SK-N-SH treated with all-trans-retinoic acid at 6 μM for 48 hours (cell line): ENCODE results near the gene RPRD1A.
"Not testable (repeated sequence)": the region's sequence is repeated elsewhere in the genome, so short reads cannot be mapped to it uniquely, and the experiment has no call there.

Source experiments
- ATAC-seq: fragments of 200-7000 bp; cut with Tn5 transposase; 3 replicates; pipeline ENCODE4 v1.9.1; 2020; ENCODE audit warnings: mild to moderate bottlenecking, moderate library complexity
- ARNTL ChIP-seq: fragments of 450-650 bp; formaldehyde crosslinking; IDR thresholded peaks from 2 replicates; pipeline ENCODE4 v1.5.0; 2020; ENCODE audit warnings: low read depth, mild to moderate bottlenecking, moderate library complexity, borderline replicate concordance
- BACH2 ChIP-seq: fragments of 250-450 bp; sonication (Bioruptor Pico); IDR thresholded peaks from 2 replicates; pipeline ENCODE4 v1.9.0; 2021; ENCODE audit warnings: mild to moderate bottlenecking, borderline replicate concordance
- CREB5 ChIP-seq: fragments of 250-450 bp; sonication (Bioruptor Pico); IDR thresholded peaks from 2 replicates; pipeline ENCODE4 v1.5.1; 2020; ENCODE audit warnings: low read depth, mild to moderate bottlenecking, moderate library complexity
- CSDC2 ChIP-seq: fragments of 250-450 bp; sonication (Bioruptor Pico); IDR thresholded peaks from 2 replicates; pipeline ENCODE4 v1.5.0; 2020; ENCODE audit warnings: mild to moderate bottlenecking, moderate library complexity
- CSRNP3 ChIP-seq: fragments of 250-450 bp; sonication (Bioruptor Pico); IDR thresholded peaks from 2 replicates; pipeline ENCODE4 v1.5.1; 2021; ENCODE audit warnings: mild to moderate bottlenecking, moderate library complexity
- GLIS3 ChIP-seq: fragments of 250-450 bp; sonication (Bioruptor Pico); IDR thresholded peaks from 2 replicates; pipeline ENCODE4 v1.5.0; 2020; ENCODE audit warnings: mild to moderate bottlenecking, moderate library complexity
- ISL1 ChIP-seq: fragments of 250-450 bp; sonication (Bioruptor Pico); IDR thresholded peaks from 2 replicates; pipeline ENCODE4 v2.1.2; 2022; ENCODE audit warnings: mild to moderate bottlenecking, moderate library complexity
- OSR1 ChIP-seq: fragments of 250-450 bp; sonication (Bioruptor Pico); IDR thresholded peaks from 2 replicates; pipeline ENCODE4 v1.8.0; 2022; ENCODE audit warnings: moderate library complexity, mild to moderate bottlenecking, inconsistent platforms
- PATZ1 ChIP-seq: fragments of 250-450 bp; sonication (Bioruptor Pico); IDR thresholded peaks from 2 replicates; pipeline ENCODE4 v1.8.0; 2020; ENCODE audit warnings: mild to moderate bottlenecking, moderate library complexity, borderline replicate concordance
- POU6F1 ChIP-seq: fragments of 250-450 bp; sonication (Bioruptor Pico); IDR thresholded peaks from 2 replicates; pipeline ENCODE4 v1.8.0; 2021; ENCODE audit warnings: low read depth, mild to moderate bottlenecking, moderate library complexity, borderline replicate concordance
- PPARA ChIP-seq: fragments of 250-450 bp; sonication (Bioruptor Pico); IDR thresholded peaks from 2 replicates; pipeline ENCODE4 v1.5.0; 2020; ENCODE audit warnings: mild to moderate bottlenecking, borderline replicate concordance
- RARB ChIP-seq: fragments of 250-450 bp; sonication (Bioruptor Pico); IDR thresholded peaks from 2 replicates; pipeline ENCODE4 v1.8.0; 2021; ENCODE audit warnings: mild to moderate bottlenecking, moderate library complexity
- SNAI2 ChIP-seq: fragments of 250-450 bp; sonication (Bioruptor Pico); IDR thresholded peaks from 2 replicates; pipeline ENCODE4 v1.5.0; 2020; ENCODE audit warnings: mild to moderate bottlenecking, moderate library complexity
- TCF4 ChIP-seq: fragments of 250-450 bp; sonication (Bioruptor Pico); IDR thresholded peaks from 2 replicates; pipeline ENCODE4 v1.8.0; 2021; ENCODE audit warnings: mild to moderate bottlenecking, moderate library complexity, borderline replicate concordance
- ZC3H10 ChIP-seq: fragments of 250-450 bp; sonication (Bioruptor Pico); IDR thresholded peaks from 2 replicates; pipeline ENCODE4 v1.5.1; 2021; ENCODE audit warnings: mild to moderate bottlenecking, moderate library complexity
- ZFP3 ChIP-seq: fragments of 250-450 bp; sonication (Bioruptor Pico); IDR thresholded peaks from 2 replicates; pipeline ENCODE4 v1.5.0; 2020; ENCODE audit warnings: mild to moderate bottlenecking, moderate library complexity
- ZFP30 ChIP-seq: fragments of 450-650 bp; formaldehyde crosslinking; IDR thresholded peaks from 2 replicates; pipeline ENCODE4 v1.5.0; 2022; ENCODE audit warnings: mild to moderate bottlenecking, moderate library complexity
- ZNF70 ChIP-seq: fragments of 450-650 bp; formaldehyde crosslinking; IDR thresholded peaks from 2 replicates; pipeline ENCODE4 v1.5.0; 2020; ENCODE audit warnings: mild to moderate bottlenecking, moderate library complexity
- ZNF8 ChIP-seq: fragments of 450-650 bp; formaldehyde crosslinking; IDR thresholded peaks from 2 replicates; pipeline ENCODE4 v1.5.0; 2020; ENCODE audit warnings: mild to moderate bottlenecking, moderate library complexity

RPRD1A gene

GRCh38 chr18:35968278-35968880, 99.0 kb downstream of the RPRD1A start (continued):
- TF ChIP-seq POU6F1 (CRISPR knock-in tag) (no peak), BACH2 (CRISPR knock-in tag) (no peak)

- ATAC-seq, result not testable (repeated sequence)
These were observed 99.5 kb downstream of the RPRD1A start for GRCh38 chr18:35967866-35968265.

GRCh38 chr18:35964319-35964718, 103.0 kb downstream of the RPRD1A start:
- no peak for ATAC-seq
- TF ChIP-seq ZNF70 (CRISPR knock-in tag) (no peak), CSDC2 (CRISPR knock-in tag) (no peak), OSR1 (no peak), BACH2 (CRISPR knock-in tag) (no peak)

- no peak for ATAC-seq
- no peak for TF ChIP-seq ZNF8 (CRISPR knock-in tag)
- TF ChIP-seq OSR1, result no peak
- TF ChIP-seq CREB5, result no peak
- no peak for TF ChIP-seq ZFP30 (CRISPR knock-in tag)
- TF ChIP-seq ZC3H10, result no peak
- TF ChIP-seq SNAI2 (CRISPR knock-in tag), result no peak
- TF ChIP-seq CSRNP3 (CRISPR knock-in tag), result no peak
- TF ChIP-seq CSDC2 (CRISPR knock-in tag), result no peak
- no peak for TF ChIP-seq PATZ1 (CRISPR knock-in tag)
- no peak for TF ChIP-seq ISL1 (CRISPR knock-in tag)
- no peak for TF ChIP-seq ZFP3 (CRISPR knock-in tag)
- no peak for TF ChIP-seq PPARA (CRISPR knock-in tag)
- TF ChIP-seq POU6F1 (CRISPR knock-in tag), result no peak
These were observed 105.0 kb downstream of the RPRD1A start for GRCh38 chr18:35962320-35962719.

GRCh38 chr18:35956226-35956625, 111.1 kb downstream of the RPRD1A start:
- ATAC-seq, result no peak
- TF ChIP-seq GLIS3, result no peak
- no peak for TF ChIP-seq RARB (CRISPR knock-in tag)
- no peak for TF ChIP-seq CSDC2 (CRISPR knock-in tag)
- TF ChIP-seq ZFP3 (CRISPR knock-in tag), result no peak
- no peak for TF ChIP-seq PPARA (CRISPR knock-in tag)
- TF ChIP-seq CREB5, result no peak
- TF ChIP-seq ARNTL (CRISPR knock-in tag), result no peak
- TF ChIP-seq TCF4, result no peak
- TF ChIP-seq PATZ1 (CRISPR knock-in tag), result no peak
- no peak for TF ChIP-seq ISL1 (CRISPR knock-in tag)
- TF ChIP-seq CSRNP3 (CRISPR knock-in tag), result no peak
